ENCODE measurements around the gene CDKN3. TPM values are rescaled to one million over a fixed set of nuclear protein-coding genes. Genes with fewer than 3 reads are reported as not detected.

Gene CDKN3
- 1 to 10 TPM; 1.3 to 2.9 (median 2.1) TPM for total RNA-seq

- peak; percentile 98 to 100 for DNase-seq (ENCODE audit: low spot score in 2 of 2)
- peak within 1 kb of the TSS; percentile 33 for H3K4me3 ChIP-seq (ENCODE audit: low read depth, poor library complexity, severe bottlenecking)
- no peak for TF ChIP-seq POLR2A (IDR thresholded peaks at IDR 0.05)
- no peak for TF ChIP-seq CTCF (IDR thresholded peaks at IDR 0.05)
- intact Hi-C loops (cut with DNase I; ENCODE audit: low total_unique reads): no loop called here
- 1% methylated on average over 69 to 76 of the region's 76 CpGs for WGBS, 2 donors
These were observed at the start of gene CDKN3 for GRCh38 chr14:54396493-54397335. Gene CDKN3 (plus strand): TSS chr14:54397007. CDS start chr14:54397069, 62 bp downstream.

- no peak for DNase-seq (ENCODE audit: low spot score in 2 of 2)
- intact Hi-C loops (cut with DNase I; ENCODE audit: low total_unique reads): loop anchor here (5.0 kb wide), 1 partner anchor 1050 kb away; no protein-coding TSS in a partner anchor
- TF ChIP-seq POLR2A (IDR thresholded peaks at IDR 0.05): no peak
- no peak for TF ChIP-seq CTCF (IDR thresholded peaks at IDR 0.05)
These were observed 49.8 kb upstream of the CDKN3 start for GRCh38 chr14:54347044-54347443.

GRCh38 chr14:54348001-54348611 is 48.7 kb upstream of the CDKN3 start:
- no peak overlapping the region for H3K4me3 ChIP-seq (ENCODE audit: low read depth, poor library complexity, severe bottlenecking)
- TF ChIP-seq POLR2A (IDR thresholded peaks at IDR 0.05) (no peak), CTCF (IDR thresholded peaks at IDR 0.05) (peak in 1 of 3 donors; percentile 31)
- WGBS, 2 donors: 50% methylated on average over 5 of the region's 5 CpGs
- no peak for DNase-seq (ENCODE audit: low spot score in 2 of 2)
- intact Hi-C loops (cut with DNase I; ENCODE audit: low total_unique reads): loop anchor here (5.0 kb wide), 1 partner anchor 1051 kb away; no protein-coding TSS in a partner anchor

More at GRCh38 chr14:54347044-54347443, 49.8 kb upstream of the CDKN3 start:
- 91 to 94% methylated on average over 7 of the region's 7 CpGs for WGBS, 2 donors
- H3K4me3 ChIP-seq (ENCODE audit: low read depth, poor library complexity, severe bottlenecking): no peak overlapping the region

GRCh38 chr14:54348923-54349620 is 47.7 kb upstream of the CDKN3 start:
- 54 to 66% methylated on average over 24 of the region's 24 CpGs for WGBS, 2 donors
- DNase-seq (ENCODE audit: low spot score in 2 of 2): no peak
- H3K4me3 ChIP-seq (ENCODE audit: low read depth, poor library complexity, severe bottlenecking): no peak overlapping the region
- TF ChIP-seq CTCF (IDR thresholded peaks at IDR 0.05) (no peak), POLR2A (IDR thresholded peaks at IDR 0.05) (no peak)
- intact Hi-C loops (cut with DNase I; ENCODE audit: low total_unique reads): loop anchor here (5.0 kb wide), 1 partner anchor 1052 kb away; no protein-coding TSS in a partner anchor

- intact Hi-C loops (cut with DNase I; ENCODE audit: low total_unique reads): loop anchor here (5.0 kb wide), 1 partner anchor 1052 kb away; no protein-coding TSS in a partner anchor
- 33 to 39% methylated on average over 2 of the region's 2 CpGs for WGBS, 2 donors
- no peak for TF ChIP-seq CTCF (IDR thresholded peaks at IDR 0.05)
- TF ChIP-seq POLR2A (IDR thresholded peaks at IDR 0.05): no peak
- DNase-seq (ENCODE audit: low spot score in 2 of 2): no peak
- H3K4me3 ChIP-seq (ENCODE audit: low read depth, poor library complexity, severe bottlenecking): no peak overlapping the region
These were observed 47.1 kb upstream of the CDKN3 start for GRCh38 chr14:54349713-54350112.
